GM18517 (cell line): ENCODE measurements around the gene ELOVL3.
"Not testable (repeated sequence)": the region's sequence is repeated elsewhere in the genome, so short reads cannot be mapped to it uniquely, and the experiment has no call there.

Source experiments
- ATAC-seq: cut with Tn5 transposase; IDR thresholded peaks from one replicate; pipeline ENCODE4 v1.9.1; 2021; ENCODE audit warnings: mild to moderate bottlenecking, moderate library complexity; ENCODE audit not compliant: unreplicated experiment

ELOVL3 gene

GRCh38 chr10:102225646-102226541 is at the start of gene ELOVL3:
Gene ELOVL3 (plus strand): TSS chr10:102226299. CDS start chr10:102226549, 250 bp downstream.
- ATAC-seq = peak; percentile 77

GRCh38 chr10:102184606-102185005 is 41.5 kb upstream of the ELOVL3 start:
- ATAC-seq = no peak

GRCh38 chr10:102185272-102185671 is 40.8 kb upstream of the ELOVL3 start:
- ATAC-seq = no peak

- no peak for ATAC-seq
Measured at GRCh38 chr10:102185811-102186527, 40.1 kb upstream of the ELOVL3 start.

- ATAC-seq = no peak
Measured at GRCh38 chr10:102188298-102188940, 37.7 kb upstream of the ELOVL3 start.

- not testable (repeated sequence) for ATAC-seq
Measured at GRCh38 chr10:102188941-102189898, 36.9 kb upstream of the ELOVL3 start.

GRCh38 chr10:102191956-102192355 is 34.1 kb upstream of the ELOVL3 start:
- ATAC-seq = no peak

GRCh38 chr10:102195296-102195870 is 30.7 kb upstream of the ELOVL3 start:
- no peak for ATAC-seq

- no peak for ATAC-seq
Measured at GRCh38 chr10:102196893-102197292, 29.2 kb upstream of the ELOVL3 start.

GRCh38 chr10:102198027-102198426 is 28.1 kb upstream of the ELOVL3 start:
- ATAC-seq = no peak

GRCh38 chr10:102200751-102201640 is 25.1 kb upstream of the ELOVL3 start:
- no peak for ATAC-seq

GRCh38 chr10:102202386-102202785 is 23.7 kb upstream of the ELOVL3 start:
- ATAC-seq = no peak

- ATAC-seq = no peak
Measured at GRCh38 chr10:102208311-102209035, 17.6 kb upstream of the ELOVL3 start.

GRCh38 chr10:102211615-102212299 is 14.3 kb upstream of the ELOVL3 start:
- ATAC-seq = no peak

GRCh38 chr10:102213599-102213998 is 12.5 kb upstream of the ELOVL3 start:
- not testable (repeated sequence) for ATAC-seq

GRCh38 chr10:102219370-102219769 is 6.7 kb upstream of the ELOVL3 start:
- ATAC-seq = no peak

- no peak for ATAC-seq
Measured at GRCh38 chr10:102220612-102221011, 5.5 kb upstream of the ELOVL3 start.

GRCh38 chr10:102222797-102223196 is 3.3 kb upstream of the ELOVL3 start:
- no peak for ATAC-seq
